ENCODE data around the gene KMT5C.
"Not testable (repeated sequence)": the region's sequence is repeated elsewhere in the genome, so short reads cannot be mapped to it uniquely, and the experiment has no call there.

The KMT5C gene

GRCh38 chr19:55319785-55320184 lies 19.9 kb upstream of the KMT5C start:
- no peak for DNase-seq (ENCODE audit: low read depth)

DNA sequence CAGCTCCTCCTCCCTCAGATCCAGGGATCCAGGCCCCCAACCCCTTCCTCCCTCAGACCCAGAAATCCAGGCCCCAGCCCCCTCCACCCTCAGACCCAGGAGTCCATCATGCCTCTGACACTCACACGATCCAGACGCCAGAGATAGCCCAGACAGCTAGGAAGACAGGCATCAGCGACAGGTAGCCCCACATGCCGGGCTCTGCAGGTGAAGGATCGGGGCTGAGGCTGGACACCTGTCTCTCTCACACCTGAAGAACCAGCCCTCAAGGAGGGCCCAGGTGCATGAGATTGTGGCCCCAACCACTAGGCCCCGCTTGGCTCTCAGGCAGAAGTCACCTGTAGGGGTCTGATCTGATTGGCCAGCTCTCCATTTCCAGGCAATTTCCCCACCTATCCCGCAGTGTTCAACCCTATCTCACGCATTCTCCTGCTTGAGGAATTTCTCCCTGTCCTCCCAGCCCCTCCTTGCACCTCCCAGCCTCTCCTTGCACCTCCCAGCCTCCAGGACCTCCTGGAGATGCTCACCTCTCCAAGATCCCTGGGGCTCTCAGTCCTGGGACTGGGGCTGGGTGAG lies 18.7 kb upstream of the KMT5C start:
- DNase-seq (ENCODE audit: low read depth): no peak

GRCh38 chr19:55321466-55322137 lies 18.1 kb upstream of the KMT5C start:
- no peak for DNase-seq (ENCODE audit: low read depth)

GRCh38 chr19:55322204-55322885 lies 17.3 kb upstream of the KMT5C start:
- no peak for DNase-seq (ENCODE audit: low read depth)

DNA sequence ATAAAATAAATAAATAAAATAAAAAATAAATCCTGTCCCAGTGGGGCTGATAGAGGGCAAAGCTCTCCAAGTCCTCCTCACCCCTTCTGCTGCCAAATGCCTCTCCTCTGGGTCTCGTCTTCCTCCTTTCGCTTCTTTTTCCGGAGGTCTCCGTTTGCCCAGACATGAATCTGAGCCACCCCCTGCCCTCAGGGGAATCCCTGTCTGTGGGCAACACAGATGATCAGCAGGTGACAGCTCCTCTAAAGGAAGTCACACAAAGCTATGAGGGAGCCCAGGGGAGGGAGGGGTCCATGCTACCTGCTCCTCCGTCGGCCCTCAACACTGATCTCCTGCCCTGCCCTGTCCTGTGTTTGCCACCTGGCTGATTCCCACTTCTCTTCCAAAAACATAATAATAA lies 15.0 kb upstream of the KMT5C start:
- no peak for DNase-seq (ENCODE audit: low read depth)

DNA sequence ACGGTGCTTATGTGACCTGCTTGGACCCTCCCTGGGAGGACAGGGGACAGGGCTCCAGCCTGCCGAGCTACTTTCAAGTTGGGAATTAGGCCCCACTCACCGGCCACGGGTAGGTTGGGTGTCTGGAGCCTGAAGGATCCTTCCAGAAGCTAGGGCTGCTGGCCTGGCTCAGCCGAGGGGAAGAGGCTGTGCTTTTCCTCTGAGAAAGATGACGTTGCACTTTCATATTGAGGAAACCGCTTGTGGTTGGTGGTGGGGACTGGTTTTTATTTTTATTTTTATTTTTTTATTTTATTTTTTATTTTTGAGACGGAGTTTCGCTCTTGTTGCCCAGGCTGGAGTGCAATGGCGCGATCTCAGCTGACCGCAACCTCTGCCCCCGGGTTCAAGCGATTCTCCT lies 14.5 kb upstream of the KMT5C start, which contains the start of gene TMEM150B:
Gene TMEM150B (minus strand): TSS at position 170 of the 400 bp plus-strand sequence. CDS start 4,305 bp downstream, outside the sequence.
- DNase-seq (ENCODE audit: low read depth): no peak

DNA sequence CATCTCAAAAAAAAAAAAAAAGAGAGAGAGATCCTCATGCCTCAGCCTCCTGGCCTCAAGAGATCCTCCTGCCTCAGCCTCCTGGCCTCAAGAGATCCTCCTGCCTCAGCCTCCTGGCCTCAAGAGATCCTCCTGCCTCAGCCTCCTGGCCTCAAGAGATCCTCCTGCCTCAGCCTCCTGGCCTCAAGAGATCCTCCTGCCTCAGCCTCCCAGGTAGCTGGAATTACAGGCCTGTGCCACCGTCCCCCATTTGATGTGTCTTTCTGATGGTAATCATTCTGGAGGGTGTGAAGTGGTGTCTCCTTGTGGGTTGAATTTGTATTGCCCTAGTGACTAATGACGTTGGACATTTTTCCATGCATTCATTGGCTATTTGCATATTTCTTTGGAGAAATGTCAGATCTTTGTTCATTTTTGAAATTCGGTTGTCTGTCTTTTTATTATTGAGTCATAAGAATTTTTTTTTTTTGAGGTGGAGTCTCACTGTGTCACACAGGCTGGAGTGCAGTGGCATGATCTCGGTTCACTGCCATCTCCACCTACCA lies 10.8 kb upstream of the KMT5C start:
- not testable (repeated sequence) for DNase-seq (ENCODE audit: low read depth)

GRCh38 chr19:55329791-55330190 lies 9.9 kb upstream of the KMT5C start:
- not testable (repeated sequence) for DNase-seq (ENCODE audit: low read depth)

DNA sequence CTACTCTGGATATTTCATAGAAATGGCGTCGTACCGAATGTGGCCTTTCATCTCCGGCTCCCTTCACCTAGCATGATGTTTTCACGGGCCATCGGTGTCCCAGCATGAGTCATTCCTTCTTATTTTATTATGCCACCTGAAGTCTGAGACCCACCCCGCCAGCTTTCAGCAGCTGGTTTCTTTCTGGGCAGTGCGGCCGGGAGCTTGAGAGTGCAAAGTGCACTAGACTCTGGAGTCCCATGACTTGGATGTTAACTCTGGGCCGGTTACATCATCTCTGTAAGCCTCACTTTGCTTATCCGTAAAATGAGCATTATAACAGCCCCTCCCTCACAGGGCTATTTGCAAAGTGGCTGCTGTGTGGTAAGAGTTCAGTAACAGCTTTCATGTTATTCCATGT lies 5.8 kb upstream of the KMT5C start:
- DNase-seq (ENCODE audit: low read depth): no peak

- no peak for DNase-seq (ENCODE audit: low read depth)
Observed at GRCh38 chr19:55336101-55336500, 3.6 kb upstream of the KMT5C start.

DNA sequence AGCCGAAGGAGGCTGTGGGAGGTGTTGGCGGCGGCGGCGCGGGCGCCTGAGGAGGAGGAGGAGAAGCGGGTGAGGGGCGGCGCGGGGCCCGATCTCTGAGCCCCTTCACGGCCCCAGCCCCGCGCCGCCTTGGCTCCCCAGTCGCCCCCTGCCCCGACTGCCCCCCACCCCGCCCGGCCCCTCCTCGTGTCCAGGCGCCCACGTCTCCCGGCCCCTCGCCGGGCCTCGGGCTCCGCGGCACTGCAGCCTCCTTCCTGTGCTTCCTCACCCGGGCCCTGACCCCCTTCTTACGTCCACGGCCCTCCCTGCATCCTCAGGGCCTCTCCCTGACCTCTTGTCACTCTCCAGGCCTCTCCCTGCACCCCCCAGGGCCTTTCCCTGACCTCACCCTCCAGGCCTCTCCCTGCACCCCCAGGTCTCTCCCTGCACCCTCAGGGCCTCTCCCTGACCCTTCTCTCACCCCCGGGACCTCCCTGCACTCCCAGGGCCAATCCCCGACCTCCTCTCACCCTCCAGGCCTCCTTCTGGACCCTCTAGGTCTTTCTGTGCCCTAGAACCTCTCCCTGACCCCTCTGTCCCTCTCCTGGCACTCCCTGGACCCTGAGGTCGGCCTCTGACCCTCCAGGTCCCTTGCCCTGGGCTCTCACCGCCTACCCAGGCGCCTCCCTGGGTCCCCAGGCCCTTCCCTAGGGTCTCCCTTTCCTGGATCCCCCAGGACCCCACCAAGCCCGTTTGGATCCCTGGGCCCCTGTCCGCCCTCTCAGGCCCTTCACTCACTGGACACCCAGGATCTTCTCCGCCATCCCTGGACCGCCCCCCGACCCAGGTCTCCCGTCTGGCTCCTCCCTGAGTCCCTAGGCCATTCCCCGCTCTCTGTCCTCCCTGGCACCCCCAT lies 460 bp downstream of the KMT5C start:
- DNase-seq (ENCODE audit: low read depth): no peak

GRCh38 chr19:55340784-55341147 lies 1.1 kb downstream of the KMT5C start:
- DNase-seq (ENCODE audit: low read depth): no peak

- peak; percentile 8 for DNase-seq (ENCODE audit: low read depth)
Observed at GRCh38 chr19:55341171-55341588, 1.5 kb downstream of the KMT5C start.

DNA sequence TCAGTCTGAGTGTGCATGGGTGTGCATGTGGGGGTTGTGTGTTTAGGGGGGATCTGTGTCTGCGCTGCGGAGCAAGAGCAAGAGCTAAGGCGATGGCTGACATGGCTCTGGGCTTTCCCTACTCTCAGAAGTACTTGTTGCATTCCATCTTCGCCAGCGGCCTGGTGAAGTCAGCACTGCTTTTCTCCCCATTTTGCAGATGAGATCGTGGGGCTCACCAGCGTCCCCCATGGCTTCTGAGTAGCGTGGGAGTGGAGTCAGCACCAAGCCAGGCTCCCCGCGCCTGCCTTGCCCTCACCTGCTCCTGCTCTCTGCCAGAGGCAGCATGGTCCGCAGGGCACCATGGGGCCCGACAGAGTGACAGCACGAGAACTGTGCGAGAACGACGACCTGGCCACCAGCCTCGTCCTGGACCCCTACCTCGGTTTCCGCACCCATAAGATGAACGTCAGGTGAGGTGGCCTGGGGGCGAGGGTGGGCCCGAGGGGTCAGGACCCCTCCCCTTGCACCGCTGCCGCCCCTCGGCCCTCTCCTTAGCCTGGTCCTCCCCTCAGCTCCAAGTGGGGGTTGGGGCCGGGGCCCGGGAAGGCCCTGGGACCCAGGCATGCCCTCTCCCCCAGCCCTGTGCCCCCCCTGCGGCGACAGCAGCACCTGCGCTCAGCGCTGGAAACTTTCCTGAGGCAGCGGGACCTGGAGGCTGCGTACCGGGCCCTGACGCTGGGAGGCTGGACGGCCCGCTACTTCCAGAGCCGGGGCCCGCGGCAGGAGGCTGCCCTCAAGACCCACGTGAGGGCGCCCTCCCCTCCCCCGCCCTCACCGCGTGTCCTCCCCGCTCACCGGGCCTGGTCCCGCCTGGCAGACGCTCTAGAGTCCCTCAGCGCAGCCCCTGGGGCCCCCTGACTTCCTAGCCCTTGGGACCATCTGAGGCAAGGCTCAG lies 2.2 kb downstream of the KMT5C start:
- no peak for DNase-seq (ENCODE audit: low read depth)

- no peak for DNase-seq (ENCODE audit: low read depth)
Observed at GRCh38 chr19:55344444-55344843, 4.8 kb downstream of the KMT5C start.

GRCh38 chr19:55345101-55345817 lies 5.6 kb downstream of the KMT5C start:
- no peak for DNase-seq (ENCODE audit: low read depth)

DNA sequence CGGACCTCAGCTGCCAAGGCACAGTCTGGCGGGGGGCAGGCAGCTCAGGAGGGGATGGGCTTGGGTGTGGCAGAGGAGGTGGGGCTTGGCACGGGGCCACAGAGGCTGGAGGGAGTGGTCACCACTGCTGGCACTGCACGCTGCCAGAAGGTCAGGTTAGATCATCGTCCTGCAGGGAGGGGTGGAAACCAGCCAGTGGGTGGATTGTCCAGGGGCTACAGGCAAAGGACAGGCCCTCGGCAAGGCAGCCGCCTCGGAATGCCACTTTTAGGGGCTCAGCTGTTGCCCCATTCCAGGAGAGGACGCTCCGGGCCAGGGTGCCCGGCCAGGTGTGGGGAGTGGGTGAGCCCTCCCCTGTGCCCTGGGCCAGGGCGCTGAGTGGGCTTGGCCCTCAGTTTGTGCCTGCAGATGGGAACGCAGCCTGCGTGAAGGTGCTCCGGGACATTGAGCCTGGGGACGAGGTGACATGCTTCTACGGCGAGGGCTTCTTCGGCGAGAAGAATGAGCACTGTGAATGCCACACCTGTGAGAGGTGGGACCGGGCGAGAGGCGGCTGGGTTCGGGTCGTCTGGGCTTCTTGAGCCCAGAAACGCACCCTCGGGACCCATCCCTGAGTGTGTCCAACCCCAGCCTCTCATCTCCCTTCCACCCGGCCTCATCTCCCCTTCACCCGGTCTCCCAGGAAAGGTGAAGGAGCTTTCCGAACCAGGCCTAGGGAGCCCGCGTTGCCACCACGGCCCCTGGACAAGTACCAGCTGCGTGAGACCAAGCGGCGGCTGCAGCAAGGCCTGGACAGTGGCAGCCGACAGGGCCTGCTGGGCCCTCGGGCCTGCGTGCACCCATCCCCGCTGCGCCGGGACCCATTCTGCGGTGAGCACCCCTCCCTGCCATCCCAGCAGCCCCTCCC lies 6.4 kb downstream of the KMT5C start:
- DNase-seq (ENCODE audit: low read depth): no peak

- DNase-seq (ENCODE audit: low read depth): no peak
Observed at GRCh38 chr19:55346725-55347441, 7.2 kb downstream of the KMT5C start.

All from stimulated activated CD8-positive, alpha-beta memory T cell treated with anti-CD3 and anti-CD28 coated beads, Interleukin-12 subunit alpha, Interleukin-12 subunit beta, amount 100 ng/mL, for 1 hour (primary cell).